NCI-H1417 treated with DMSO at 0.1 percent for 48 hours (cell line): ENCODE data around the gene DPH3.
"Not testable (repeated sequence)": the region's sequence is repeated elsewhere in the genome, so short reads cannot be mapped to it uniquely, and the experiment has no call there.

Experiments used
- DNase-seq: peaks from one replicate; lab custom pipeline; 2025; lab: John Stamatoyannopoulos, UW

Gene DPH3

GRCh38 chr3:16264708-16265454 lies at the start of gene DPH3, which contains the start of gene OXNAD1:
DPH3 (minus strand) TSS chr3:16264943; CDS start chr3:16264876, 67 bp downstream.
OXNAD1 (plus strand) TSS chr3:16265212; CDS start chr3:16270953, 5,741 bp downstream.
- peak; percentile 65 for DNase-seq

GRCh38 chr3:16313886-16314645 lies 49.3 kb upstream of the DPH3 start:
- no peak for DNase-seq

- no peak for DNase-seq
Measured at GRCh38 chr3:16311960-16312451, 47.3 kb upstream of the DPH3 start.

GRCh38 chr3:16310486-16310885 lies 45.7 kb upstream of the DPH3 start:
- not testable (repeated sequence) for DNase-seq

GRCh38 chr3:16309558-16309957 lies 44.8 kb upstream of the DPH3 start:
- DNase-seq = no peak

GRCh38 chr3:16308727-16309126 lies 44.0 kb upstream of the DPH3 start:
- no peak for DNase-seq

GRCh38 chr3:16307832-16308531 lies 43.2 kb upstream of the DPH3 start:
- no peak for DNase-seq

- no peak for DNase-seq
Measured at GRCh38 chr3:16305111-16305541, 40.4 kb upstream of the DPH3 start.

- no peak for DNase-seq
Measured at GRCh38 chr3:16304061-16305010, 39.6 kb upstream of the DPH3 start.

- no peak for DNase-seq
Measured at GRCh38 chr3:16303037-16303575, 38.4 kb upstream of the DPH3 start.

- DNase-seq = no peak
Measured at GRCh38 chr3:16302082-16302631, 37.4 kb upstream of the DPH3 start.

- DNase-seq = no peak
Measured at GRCh38 chr3:16301507-16301906, 36.8 kb upstream of the DPH3 start.

GRCh38 chr3:16300881-16301359 lies 36.2 kb upstream of the DPH3 start:
- no peak for DNase-seq

- no peak for DNase-seq
Measured at GRCh38 chr3:16300307-16300706, 35.6 kb upstream of the DPH3 start.

- DNase-seq = no peak
Measured at GRCh38 chr3:16299746-16300145, 35.0 kb upstream of the DPH3 start.

- DNase-seq = no peak
Measured at GRCh38 chr3:16298891-16299290, 34.1 kb upstream of the DPH3 start.

GRCh38 chr3:16297997-16298885 lies 33.5 kb upstream of the DPH3 start:
- DNase-seq = no peak

- DNase-seq = no peak
Measured at GRCh38 chr3:16295298-16295890, 30.7 kb upstream of the DPH3 start.

GRCh38 chr3:16294844-16295243 lies 30.1 kb upstream of the DPH3 start:
- no peak for DNase-seq
